OCI-LY7 (cell line): Measurements from ENCODE around the gene FAM107B. TPM values are rescaled to one million over a fixed set of nuclear protein-coding genes. Genes with fewer than 3 reads are reported as not detected.

Experiments used
- BruUV-seq: library from RNA; stranded (reverse); fragments of 400-500 nt; replicated peaks from 2 replicates; lab custom pipeline; 2021; lab: Mats Ljungman, UMichigan
- CTCF ChIA-PET: fragments of 300-600 bp; sonication (Branson Sonifier 250); formaldehyde crosslinking; loops from one replicate; lab custom pipeline; 2022; ENCODE audit warnings: antibody characterized with exemption; ENCODE audit not compliant: unreplicated experiment; lab: Charles Lee
- POLR2A ChIA-PET: fragments of 300-600 bp; sonication (Branson Sonifier 250); formaldehyde crosslinking; loops from one replicate; lab custom pipeline; 2022; ENCODE audit warnings: antibody characterized with exemption; lab: Charles Lee
- DNase-seq: peaks from one replicate; pipeline ENCODE4 v3.0.0-alpha.2; 2015; ENCODE audit warnings: low spot score
- H2AFZ ChIP-seq: fragments of 200-600 bp; sonication (generic), shearing (Covaris generic); 2 replicates; pipeline ENCODE4 v1.6.1; 2014; ENCODE audit warnings: mild to moderate bottlenecking, antibody characterized with exemption, low read length, moderate library complexity
- H3K27ac ChIP-seq: fragments of 200-600 bp; sonication (generic); 2 replicates; pipeline ENCODE4 v1.5.1; 2014; ENCODE audit warnings: mixed run types, low read depth, mild to moderate bottlenecking, moderate library complexity, low read length, inconsistent platforms; ENCODE audit not compliant: poor library complexity, severe bottlenecking
- H3K36me3 ChIP-seq: fragments of 200-600 bp; sonication (generic); 2 replicates; pipeline ENCODE4 v1.6.1; 2014; ENCODE audit warnings: mild to moderate bottlenecking, antibody characterized with exemption, low read length, moderate library complexity, mixed read lengths; ENCODE audit not compliant: insufficient read depth
- H3K4me1 ChIP-seq: fragments of 200-600 bp; sonication (generic); 2 replicates; pipeline ENCODE4 v1.5.1; 2014; ENCODE audit warnings: mild to moderate bottlenecking, low read length; ENCODE audit not compliant: insufficient read depth, poor library complexity, severe bottlenecking
- H3K4me2 ChIP-seq: fragments of 200-600 bp; sonication (generic); 2 replicates; pipeline ENCODE4 v1.6.1; 2014; ENCODE audit warnings: mild to moderate bottlenecking, low read length
- H3K4me3 ChIP-seq: fragments of 200-600 bp; sonication (generic); 2 replicates; pipeline ENCODE4 v1.5.1; 2014; ENCODE audit warnings: mild to moderate bottlenecking, low read depth, low read length; ENCODE audit not compliant: poor library complexity, severe bottlenecking
- H3K79me2 ChIP-seq: fragments of 200-600 bp; sonication (generic); 2 replicates; pipeline ENCODE4 v1.6.1; 2016; ENCODE audit warnings: low read depth, mild to moderate bottlenecking, low read length, moderate library complexity, mixed read lengths; ENCODE audit not compliant: insufficient read depth
- H3K9me2 ChIP-seq: fragments of 200-600 bp; sonication (generic); 2 replicates; pipeline ENCODE4 v1.6.1; 2016; ENCODE audit warnings: mild to moderate bottlenecking, low read length, mixed read lengths; ENCODE audit not compliant: insufficient read depth
- H3K9me3 ChIP-seq: fragments of 200-600 bp; sonication (generic); 2 replicates; pipeline ENCODE4 v1.6.1; 2014; ENCODE audit warnings: mild to moderate bottlenecking, mixed run types, low read length, mixed read lengths
- H4K20me1 ChIP-seq: fragments of 200-600 bp; sonication (generic); 2 replicates; pipeline ENCODE4 v1.6.1; 2014; ENCODE audit warnings: mild to moderate bottlenecking, antibody characterized with exemption, low read length, moderate library complexity, mixed read lengths; ENCODE audit not compliant: insufficient read depth
- EZH2phosphoT487 ChIP-seq: fragments of 200-600 bp; sonication (generic); IDR thresholded peaks from 2 replicates; pipeline ENCODE4 v1.6.1; 2018; ENCODE audit warnings: low read depth, borderline replicate concordance, mild to moderate bottlenecking, mixed run types, antibody characterized with exemption, low read length, moderate library complexity, mixed read lengths
- intact Hi-C: fragments of 100-400 bp; cut with micrococcal nuclease; formaldehyde crosslinking; loops from one replicate; pipeline ENCODE4 v1.10.0; 2022; ENCODE audit not compliant: unreplicated experiment
- total RNA-seq, 2 experiments: library from RNA; depleted of rRNA in 1 of 2; stranded (reverse); fragments of >200 nt in 1 of 2; shearing (Covaris generic) in 1 of 2; gene quantifications; 2 replicates each; pipeline ENCODE4 v1.2.3, GENCODE V29; 2014 to 2022
- TF ChIP-seq, protein P1 (sequence below): fragments of 200-600 bp; sonication (generic); conservative IDR thresholded peaks from 2 replicates; pipeline ENCODE4 v1.5.1; 2014; ENCODE audit warnings: mild to moderate bottlenecking, antibody characterized with exemption, low read length, moderate library complexity, mixed read lengths

The FAM107B gene
- total RNA-seq, 2 experiments from 2014 or later: 114 to 398 TPM

DNA sequence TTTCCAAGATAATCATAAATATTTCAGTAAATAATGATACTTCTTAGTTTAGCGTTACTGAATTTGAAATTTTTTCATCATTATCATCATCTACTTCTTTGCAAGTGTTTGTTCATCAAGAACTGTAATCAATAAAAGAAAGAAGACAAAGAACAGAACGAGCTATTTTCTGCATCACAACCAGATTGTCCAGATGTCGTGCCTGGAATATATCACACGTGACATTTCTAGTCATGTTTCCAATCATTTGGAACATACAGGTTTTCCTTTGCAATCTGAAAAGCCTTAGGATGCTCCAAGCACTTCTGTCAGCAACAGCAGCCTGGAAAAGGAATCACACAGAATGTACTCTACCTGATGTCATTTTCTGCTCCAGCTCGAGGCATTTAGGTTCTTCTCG lies 107.4 kb downstream of the FAM107B start:
- CTCF ChIA-PET: interaction anchor here (0.5 kb wide), 1 partner anchor 23 kb away, joined by 3 read pairs; no protein-coding TSS in a partner anchor
- H3K79me2 ChIP-seq: no peaks in the 10 kb centered on the region
- H4K20me1 ChIP-seq: no peaks in the 10 kb centered on the region
- H3K9me2 ChIP-seq: no peaks in the 10 kb centered on the region
- H2AFZ ChIP-seq: no peak overlapping the region
- H3K9me3 ChIP-seq: peaks cover 28% of the 10 kb centered on the region; the same call in 1 of the 2 replicates
- peaks cover 6% of the 10 kb centered on the region; the same call in 1 of the 2 replicates for H3K36me3 ChIP-seq
- H3K27ac ChIP-seq: no peak overlapping the region
- POLR2A ChIA-PET: interaction anchor here (0.7 kb wide), 1 partner anchor 43 kb away, joined by 4 read pairs; no protein-coding TSS in a partner anchor
- intact Hi-C loops: no loop called here
- no peaks in the 10 kb centered on the region for H3K4me1 ChIP-seq
- H3K4me2 ChIP-seq: no peak overlapping the region
- no peak for DNase-seq
- no TSS peak for BruUV-seq
- TF ChIP-seq, protein P1, sequence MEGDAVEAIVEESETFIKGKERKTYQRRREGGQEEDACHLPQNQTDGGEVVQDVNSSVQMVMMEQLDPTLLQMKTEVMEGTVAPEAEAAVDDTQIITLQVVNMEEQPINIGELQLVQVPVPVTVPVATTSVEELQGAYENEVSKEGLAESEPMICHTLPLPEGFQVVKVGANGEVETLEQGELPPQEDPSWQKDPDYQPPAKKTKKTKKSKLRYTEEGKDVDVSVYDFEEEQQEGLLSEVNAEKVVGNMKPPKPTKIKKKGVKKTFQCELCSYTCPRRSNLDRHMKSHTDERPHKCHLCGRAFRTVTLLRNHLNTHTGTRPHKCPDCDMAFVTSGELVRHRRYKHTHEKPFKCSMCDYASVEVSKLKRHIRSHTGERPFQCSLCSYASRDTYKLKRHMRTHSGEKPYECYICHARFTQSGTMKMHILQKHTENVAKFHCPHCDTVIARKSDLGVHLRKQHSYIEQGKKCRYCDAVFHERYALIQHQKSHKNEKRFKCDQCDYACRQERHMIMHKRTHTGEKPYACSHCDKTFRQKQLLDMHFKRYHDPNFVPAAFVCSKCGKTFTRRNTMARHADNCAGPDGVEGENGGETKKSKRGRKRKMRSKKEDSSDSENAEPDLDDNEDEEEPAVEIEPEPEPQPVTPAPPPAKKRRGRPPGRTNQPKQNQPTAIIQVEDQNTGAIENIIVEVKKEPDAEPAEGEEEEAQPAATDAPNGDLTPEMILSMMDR: no peak
- no peak for TF ChIP-seq EZH2phosphoT487
- H3K4me3 ChIP-seq: no peak overlapping the region

DNA sequence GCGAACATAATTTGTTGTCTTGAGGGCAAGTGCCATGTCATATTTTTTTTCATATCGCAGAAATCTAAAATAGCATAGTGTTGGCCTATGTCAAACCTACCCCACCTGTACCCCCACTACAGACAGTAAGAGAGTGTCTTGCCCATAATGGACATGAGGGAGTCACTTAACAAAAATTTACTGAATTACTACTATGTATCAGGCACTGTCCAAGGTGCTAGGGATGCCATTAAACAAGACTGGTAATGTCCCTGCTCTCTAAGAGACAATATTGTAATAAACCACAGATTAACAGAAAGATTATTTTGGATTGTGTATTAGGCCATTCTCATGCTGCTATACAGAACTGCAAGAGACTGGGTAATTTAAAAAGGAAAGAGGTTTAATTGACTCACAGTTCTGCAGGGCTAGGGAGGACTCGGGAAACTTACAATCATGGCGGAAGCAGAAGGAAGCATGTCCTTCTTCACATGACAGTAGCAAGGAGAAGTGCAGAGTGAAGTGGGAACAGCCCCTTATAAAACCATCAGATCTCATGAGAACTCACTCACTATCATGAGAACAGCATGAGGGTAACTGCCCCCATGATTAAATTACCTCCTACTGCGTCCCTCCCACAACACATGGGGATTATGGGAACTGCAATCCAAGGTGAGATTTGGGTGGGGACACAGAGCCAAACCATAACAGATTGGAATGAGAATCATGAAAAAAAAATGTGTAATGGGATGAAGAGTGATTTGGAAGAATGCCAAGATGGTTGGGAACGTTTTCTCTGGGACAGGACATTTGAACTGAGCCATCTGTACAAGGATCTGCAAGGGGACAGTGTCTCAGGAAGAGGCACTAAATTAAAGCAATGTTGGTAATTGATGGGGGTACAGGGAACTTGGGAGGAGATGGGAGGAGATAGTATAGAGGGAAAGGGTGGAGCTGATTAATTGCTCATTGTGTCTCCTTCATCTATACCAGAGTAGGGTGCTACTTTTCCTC lies 108.5 kb downstream of the FAM107B start:
- TF ChIP-seq, protein P1: no peak
- TF ChIP-seq EZH2phosphoT487: no peak
- Histone ChIP-seq H3K27ac (no peak overlapping the region), H3K4me3 (no peak overlapping the region), H3K79me2 (no peaks in the 10 kb centered on the region), H2AFZ (no peak overlapping the region), H3K4me2 (no peak overlapping the region), H3K4me1 (peaks cover 8% of the 10 kb centered on the region), H4K20me1 (no peaks in the 10 kb centered on the region), H3K9me3 (peaks cover 36% of the 10 kb centered on the region), H3K36me3 (peaks cover 13% of the 10 kb centered on the region), H3K9me2 (no peaks in the 10 kb centered on the region)
- intact Hi-C loops: no loop called here
- DNase-seq: no peak
- POLR2A ChIA-PET: interaction anchor here (0.5 to 0.7 kb wide), 3 partner anchors 14 to 42 kb away, joined by 3 to 5 read pairs (median 4); no protein-coding TSS in a partner anchor
- BruUV-seq: no TSS peak
- CTCF ChIA-PET: no interaction called here
